Measurements from ENCODE around the gene SLC29A3.

SLC29A3 gene

GRCh38 chr10:71395621-71396020, 76.6 kb downstream of the SLC29A3 start:
- DNase-seq, result no peak

- DNase-seq, result peak in 1 of 2 donors; percentile 18
These were observed 77.1 kb downstream of the SLC29A3 start for GRCh38 chr10:71396084-71396710.

GRCh38 chr10:71396711-71397295, 77.7 kb downstream of the SLC29A3 start, which contains the start of gene CDH23:
Gene CDH23, plus strand, starts transcription at chr10:71396920. Its CDS starts 42,912 bp downstream, at chr10:71439832.
- no peak for DNase-seq

- no peak for DNase-seq
These were observed 78.5 kb downstream of the SLC29A3 start for GRCh38 chr10:71397296-71398212.

- no peak for DNase-seq
These were observed 79.9 kb downstream of the SLC29A3 start for GRCh38 chr10:71398976-71399375.

GRCh38 chr10:71399946-71400345, 80.9 kb downstream of the SLC29A3 start:
- DNase-seq, result no peak

GRCh38 chr10:71401056-71401455, 82.0 kb downstream of the SLC29A3 start:
- DNase-seq, result no peak

GRCh38 chr10:71402005-71402404, 82.9 kb downstream of the SLC29A3 start:
- DNase-seq, result no peak

- DNase-seq, result no peak
These were observed 85.6 kb downstream of the SLC29A3 start for GRCh38 chr10:71404503-71405295.

GRCh38 chr10:71406878-71407277, 87.8 kb downstream of the SLC29A3 start:
- DNase-seq, result no peak

GRCh38 chr10:71408436-71409225, 89.6 kb downstream of the SLC29A3 start:
- DNase-seq, result no peak

GRCh38 chr10:71409516-71410104, 90.6 kb downstream of the SLC29A3 start:
- DNase-seq, result no peak
